Measurements from ENCODE around the gene SACM1L.

The SACM1L gene

DNA sequence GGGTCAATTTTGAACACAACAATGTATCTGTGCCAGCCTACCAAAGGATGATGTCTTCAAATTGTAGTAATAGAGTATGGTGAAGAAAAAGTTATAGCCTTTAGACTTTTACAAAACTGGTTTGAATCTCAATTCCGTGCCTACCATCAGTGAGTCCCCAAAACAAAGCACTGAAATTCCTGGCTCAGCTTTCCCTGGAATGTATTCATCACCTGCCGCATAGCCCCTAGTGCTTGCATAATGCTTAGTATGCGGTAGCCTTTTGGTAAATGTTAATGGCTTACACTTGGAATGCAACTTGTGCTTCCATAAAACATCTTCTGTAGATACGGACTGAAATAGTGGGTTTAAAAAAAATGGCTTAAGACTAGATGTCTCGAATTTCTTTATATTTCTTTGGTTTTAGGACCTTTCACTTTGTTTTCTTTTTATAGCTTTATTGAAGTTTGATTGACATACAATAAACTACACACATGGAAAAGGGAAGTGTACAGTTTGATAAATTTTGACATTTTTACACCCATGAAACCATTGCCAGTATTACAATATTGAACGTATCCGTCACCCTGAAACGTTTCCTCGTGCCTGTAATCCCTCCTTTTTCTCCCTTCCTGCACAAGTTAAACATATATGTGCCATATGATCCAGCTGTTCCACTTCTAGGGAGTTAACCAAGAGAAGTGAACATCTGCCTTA, 12.1 kb downstream of the SACM1L start:
- Histone ChIP-seq H3K27ac (no peak overlapping the region), H3K36me3 (peaks cover 33% of the 10 kb centered on the region), H3K4me3 (ENCODE audit: low read depth, low read length) (no peak overlapping the region), H3K9me3 (ENCODE audit: severe bottlenecking) (no peaks in the 10 kb centered on the region), H3K27me3 (ENCODE audit: insufficient read depth, low read depth, severe bottlenecking) (no peaks in the 10 kb centered on the region)
- TF ChIP-seq CTCF (IDR thresholded peaks at IDR 0.05; ENCODE audit: low read depth, low read length), result no peak
- DNase-seq, result no peak

DNA sequence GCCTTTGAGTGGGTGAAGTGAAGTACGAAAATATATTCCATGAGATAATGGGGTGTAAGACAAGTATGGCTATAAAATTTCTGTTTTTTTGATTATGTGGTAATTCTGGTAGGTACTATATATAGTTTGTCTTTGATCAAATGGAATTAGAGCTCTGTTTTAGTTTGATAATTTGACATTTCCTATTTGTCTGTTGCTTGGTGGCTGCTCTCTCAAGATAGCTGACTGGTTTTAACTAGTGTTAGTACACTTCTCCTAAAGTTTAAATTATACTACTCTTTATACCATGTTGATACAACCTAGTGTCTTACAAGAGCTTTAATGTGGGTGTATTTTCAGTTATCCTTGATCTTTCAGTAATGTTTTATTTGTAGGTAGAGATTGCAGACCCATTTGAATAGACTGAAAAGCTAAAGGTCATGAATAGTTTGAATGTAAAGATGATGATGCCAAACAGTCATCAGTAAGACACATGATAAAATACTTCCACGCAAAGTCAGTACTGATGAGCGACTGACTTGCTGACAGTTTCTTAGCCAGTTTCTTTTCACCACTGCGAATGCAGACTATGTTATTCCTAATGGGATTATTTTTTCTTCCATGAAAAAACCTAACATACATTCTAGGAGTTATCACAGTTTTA, 15.2 kb downstream of the SACM1L start:
- no peak for TF ChIP-seq CTCF (IDR thresholded peaks at IDR 0.05; ENCODE audit: low read depth, low read length)
- Histone ChIP-seq H3K27ac (no peak overlapping the region), H3K9me3 (ENCODE audit: severe bottlenecking) (no peaks in the 10 kb centered on the region), H3K27me3 (ENCODE audit: insufficient read depth, low read depth, severe bottlenecking) (no peaks in the 10 kb centered on the region), H3K4me3 (ENCODE audit: low read depth, low read length) (no peak overlapping the region), H3K36me3 (peaks cover 36% of the 10 kb centered on the region)
- no peak for DNase-seq

GRCh38 chr3:45705839-45706808, 16.9 kb downstream of the SACM1L start:
- DNase-seq, result no peak
- Histone ChIP-seq H3K36me3 (peaks cover 37% of the 10 kb centered on the region), H3K9me3 (ENCODE audit: severe bottlenecking) (no peaks in the 10 kb centered on the region), H3K27ac (no peak overlapping the region), H3K4me3 (ENCODE audit: low read depth, low read length) (no peak overlapping the region), H3K27me3 (ENCODE audit: insufficient read depth, low read depth, severe bottlenecking) (no peaks in the 10 kb centered on the region)
- no peak for TF ChIP-seq CTCF (IDR thresholded peaks at IDR 0.05; ENCODE audit: low read depth, low read length)

DNA sequence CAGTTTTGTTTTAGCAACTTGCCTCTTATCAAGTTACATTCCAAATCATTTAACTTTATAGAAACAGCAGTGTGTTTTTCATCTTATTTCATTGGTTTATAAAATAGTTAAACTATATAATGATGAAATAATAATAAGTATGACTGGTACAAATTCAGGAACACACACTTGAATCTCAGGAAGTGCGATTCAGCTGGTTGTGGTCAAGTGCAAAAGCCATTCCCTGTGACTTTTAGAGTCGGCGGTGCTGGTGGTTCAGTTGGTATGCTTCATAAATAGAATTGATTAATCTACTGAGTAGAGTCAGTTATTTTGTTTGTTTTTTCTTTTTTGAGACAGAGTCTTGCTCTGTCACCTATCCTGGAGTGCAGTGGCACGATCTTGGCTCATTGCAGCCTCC, 22.7 kb downstream of the SACM1L start:
- Histone ChIP-seq H3K9me3 (ENCODE audit: severe bottlenecking) (no peaks in the 10 kb centered on the region), H3K36me3 (peaks cover 35% of the 10 kb centered on the region), H3K27me3 (ENCODE audit: insufficient read depth, low read depth, severe bottlenecking) (no peaks in the 10 kb centered on the region), H3K4me3 (ENCODE audit: low read depth, low read length) (no peak overlapping the region), H3K27ac (no peak overlapping the region)
- no peak for DNase-seq
- no peak for TF ChIP-seq CTCF (IDR thresholded peaks at IDR 0.05; ENCODE audit: low read depth, low read length)

- H3K27ac ChIP-seq, result no peak overlapping the region
These were observed 23.4 kb downstream of the SACM1L start for GRCh38 chr3:45712434-45713110.

More at GRCh38 chr3:45712434-45713110, 23.4 kb downstream of the SACM1L start:
- no peak for TF ChIP-seq CTCF (IDR thresholded peaks at IDR 0.05; ENCODE audit: low read depth, low read length)
- Histone ChIP-seq H3K27me3 (ENCODE audit: insufficient read depth, low read depth, severe bottlenecking) (no peaks in the 10 kb centered on the region), H3K36me3 (peaks cover 30% of the 10 kb centered on the region), H3K4me3 (ENCODE audit: low read depth, low read length) (no peak overlapping the region), H3K9me3 (ENCODE audit: severe bottlenecking) (no peaks in the 10 kb centered on the region)
- DNase-seq, result no peak

All from WERI-Rb-1 (cell line).